Activated CD4-positive, alpha-beta T cell treated with anti-CD3 and anti-CD28 coated beads for 36 hours (primary cell): ENCODE measurements around the gene SEMA3E. TPM values are rescaled to one million over a fixed set of nuclear protein-coding genes. Genes with fewer than 3 reads are reported as not detected.

Source experiments
- ATAC-seq: fragments of 200-7000 bp; cut with Tn5 transposase; one replicate; pipeline ENCODE4 v1.10.0; 2021; ENCODE audit warnings: mild to moderate bottlenecking, moderate library complexity
- CTCF ChIA-PET: fragments of 350-600 bp; sonication (Branson Sonifier 250); formaldehyde crosslinking; loops from one replicate; lab custom pipeline; 2021; ENCODE audit warnings: antibody characterized with exemption; lab: Charles Lee
- POLR2A ChIA-PET: fragments of 350-600 bp; sonication (Branson Sonifier 250); formaldehyde crosslinking; loops from one replicate; lab custom pipeline; 2021; ENCODE audit warnings: antibody characterized with exemption, inconsistent platforms; lab: Charles Lee
- DNase-seq: peaks from one replicate; pipeline ENCODE4 v3.0.0-alpha.2; 2020
- H3K27ac Mint-ChIP-seq: one replicate; pipeline ENCODE4 v1.8.0; 2021; ENCODE audit warnings: mixed read lengths
- H3K27me3 Mint-ChIP-seq: one replicate; pipeline ENCODE4 v1.8.0; 2021; ENCODE audit warnings: mixed read lengths
- H3K36me3 Mint-ChIP-seq: one replicate; pipeline ENCODE4 v1.8.0; 2021; ENCODE audit warnings: low read depth, mixed read lengths
- H3K4me1 Mint-ChIP-seq: one replicate; pipeline ENCODE4 v1.8.0; 2021; ENCODE audit warnings: mixed read lengths
- H3K4me3 Mint-ChIP-seq: one replicate; pipeline ENCODE4 v1.8.0; 2021; ENCODE audit warnings: mild to moderate bottlenecking, moderate library complexity, mixed read lengths
- H3K9me3 Mint-ChIP-seq: one replicate; pipeline ENCODE4 v1.8.0; 2021; ENCODE audit warnings: low read depth, mixed read lengths
- intact Hi-C, 2 experiments: fragments of 100-400 bp; cut with DNase I in 1 of 2; cut with micrococcal nuclease in 1 of 2; formaldehyde crosslinking; loops; one replicate each; pipeline versions ENCODE4 v1.14.2 to v1.15.1; 2022 to 2024; cut with DNase I, micrococcal nuclease
- total RNA-seq, 2 experiments: library from RNA; stranded (reverse); gene quantifications; one replicate each; pipeline ENCODE4 v1.2.3, GENCODE V29; 2021

SEMA3E gene
- total RNA-seq, 2 experiments from 2014 or later, result not detected

DNA sequence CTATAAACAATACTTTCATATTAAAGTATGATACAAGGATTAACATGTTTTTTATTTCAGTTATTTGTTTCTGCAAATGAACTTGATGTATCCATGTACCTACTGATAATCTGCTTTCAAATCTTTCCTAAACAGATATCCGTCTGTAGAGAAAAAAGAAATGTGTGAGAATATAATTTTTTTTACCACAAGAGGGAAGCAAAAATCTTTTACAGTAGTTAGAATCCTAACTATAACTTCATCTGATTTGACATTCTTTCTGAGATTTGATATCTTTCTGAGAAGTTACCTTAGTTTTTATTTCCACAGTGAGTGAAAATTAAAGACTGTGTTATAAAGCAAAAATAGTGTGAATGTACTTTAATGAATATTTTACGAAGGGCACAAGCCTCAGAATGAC is 282.3 kb downstream of the SEMA3E start:
- Mint-ChIP-seq H3K27ac (no peak overlapping the region), H3K27me3 (no peaks in the 10 kb centered on the region), H3K4me3 (no peak overlapping the region), H3K36me3 (no peaks in the 10 kb centered on the region), H3K4me1 (no peaks in the 10 kb centered on the region), H3K9me3 (no peaks in the 10 kb centered on the region)
- CTCF ChIA-PET, result no interaction called here
- POLR2A ChIA-PET, result no interaction called here
- no peak for ATAC-seq
- intact Hi-C loops, result no loop called here
- no peak for DNase-seq

DNA sequence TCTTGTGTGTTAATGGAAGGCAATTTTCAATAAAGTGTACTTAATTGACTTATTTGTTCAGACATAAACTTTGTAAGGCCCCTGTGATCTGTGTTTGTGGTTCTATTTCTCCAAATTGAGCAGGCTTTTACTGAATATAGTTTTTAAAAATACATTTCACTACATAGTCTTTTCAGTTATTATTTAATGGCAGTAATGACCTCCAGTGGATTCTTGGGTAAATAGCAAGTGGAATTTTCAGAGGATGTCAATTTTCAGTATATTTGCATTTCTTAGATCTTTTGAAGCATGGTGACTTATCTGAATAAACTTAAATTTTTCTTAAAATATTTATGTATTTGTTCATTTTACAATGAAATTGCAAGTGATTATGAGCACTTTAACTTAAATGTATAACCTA is 283.2 kb downstream of the SEMA3E start:
- POLR2A ChIA-PET, result no interaction called here
- Mint-ChIP-seq H3K36me3 (no peaks in the 10 kb centered on the region), H3K4me3 (no peak overlapping the region), H3K4me1 (no peaks in the 10 kb centered on the region), H3K9me3 (no peaks in the 10 kb centered on the region), H3K27ac (no peak overlapping the region), H3K27me3 (no peaks in the 10 kb centered on the region)
- intact Hi-C loops, result no loop called here
- ATAC-seq, result no peak
- CTCF ChIA-PET, result no interaction called here
- no peak for DNase-seq

DNA sequence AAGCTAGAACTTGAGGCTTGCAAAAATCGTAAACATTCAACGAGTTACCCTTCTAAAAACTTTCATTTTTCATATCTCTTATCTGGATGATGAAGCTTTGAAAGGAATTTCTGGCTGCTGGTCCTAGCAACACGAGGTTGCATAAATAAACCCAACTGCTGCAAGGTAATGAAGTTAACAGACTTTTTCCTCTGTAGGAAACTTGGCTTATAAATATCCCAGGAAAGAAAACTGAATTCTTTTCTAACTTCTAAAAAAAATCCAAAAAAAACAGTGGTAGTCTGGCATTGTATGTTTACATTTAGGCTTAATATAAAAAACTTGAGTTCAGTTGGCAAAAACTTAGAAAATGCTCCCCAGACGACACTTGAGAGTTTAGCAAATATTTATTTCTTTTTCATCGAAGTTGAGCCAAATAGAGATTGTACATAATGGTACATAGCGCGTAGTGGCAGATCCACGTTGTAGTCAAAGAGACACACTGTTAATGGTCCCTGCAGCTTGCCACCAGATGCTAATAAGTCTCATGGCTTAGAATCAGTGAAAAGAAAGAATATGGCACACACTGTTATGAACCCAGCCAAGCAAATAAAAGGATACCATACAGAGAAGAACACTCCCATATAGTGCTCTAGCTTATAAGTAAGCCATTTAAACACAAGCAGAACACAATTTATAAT is 285.9 kb downstream of the SEMA3E start:
- ChIA-PET CTCF (no interaction called here), POLR2A (no interaction called here)
- Mint-ChIP-seq H3K27me3 (no peaks in the 10 kb centered on the region), H3K27ac (no peak overlapping the region), H3K36me3 (no peaks in the 10 kb centered on the region), H3K4me3 (no peak overlapping the region), H3K9me3 (no peaks in the 10 kb centered on the region), H3K4me1 (no peaks in the 10 kb centered on the region)
- ATAC-seq, result no peak
- no peak for DNase-seq
- intact Hi-C loops, result no loop called here

DNA sequence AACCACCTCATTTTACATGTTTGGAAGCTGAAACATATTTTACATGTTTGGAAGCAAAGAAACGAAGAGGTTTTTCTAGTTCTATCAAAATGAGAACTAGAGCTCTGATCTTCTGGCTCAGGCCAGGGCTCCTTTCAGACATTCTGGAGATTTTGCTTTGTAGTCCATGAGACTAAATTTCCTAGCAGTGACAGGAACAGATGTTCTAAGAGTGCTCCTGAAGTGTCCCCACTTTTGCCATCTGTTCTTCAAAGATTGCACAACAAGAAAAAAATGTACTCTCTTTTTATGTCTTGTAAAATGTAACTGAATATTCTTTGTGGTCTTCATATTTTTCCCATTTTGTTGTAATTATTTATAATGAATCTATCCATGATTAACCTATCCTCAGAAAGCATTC is 289.8 kb downstream of the SEMA3E start:
- ChIA-PET POLR2A (no interaction called here), CTCF (no interaction called here)
- H3K36me3 Mint-ChIP-seq, result no peaks in the 10 kb centered on the region
- no peak overlapping the region for H3K4me3 Mint-ChIP-seq
- H3K27ac Mint-ChIP-seq, result no peak overlapping the region
- DNase-seq, result no peak
- no peaks in the 10 kb centered on the region for H3K27me3 Mint-ChIP-seq
- no peak for ATAC-seq
- H3K9me3 Mint-ChIP-seq, result no peaks in the 10 kb centered on the region
- H3K4me1 Mint-ChIP-seq, result no peaks in the 10 kb centered on the region
- intact Hi-C loops, result no loop called here

DNA sequence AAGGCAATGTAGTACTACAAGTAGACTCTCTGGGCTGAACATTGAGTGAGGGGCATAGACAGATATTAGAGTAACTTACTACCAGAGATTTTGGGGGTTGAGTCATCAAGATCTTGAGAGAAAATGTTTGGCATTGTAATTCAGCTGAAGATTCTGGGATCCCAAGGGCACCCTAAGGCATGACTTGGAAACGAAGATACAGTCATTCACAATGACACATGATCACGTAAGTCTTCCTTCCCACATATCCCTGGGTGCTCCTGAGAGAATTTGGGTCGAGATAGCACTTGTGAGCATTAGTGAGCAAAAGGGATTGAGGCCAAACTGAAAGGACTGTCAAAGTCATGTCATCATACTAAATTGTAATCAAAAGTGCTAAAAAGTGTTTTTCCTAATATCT is 293.8 kb downstream of the SEMA3E start:
- Mint-ChIP-seq H3K36me3 (no peaks in the 10 kb centered on the region), H3K4me3 (no peak overlapping the region), H3K4me1 (no peaks in the 10 kb centered on the region), H3K27me3 (no peaks in the 10 kb centered on the region), H3K9me3 (peaks cover 3% of the 10 kb centered on the region), H3K27ac (no peak overlapping the region)
- intact Hi-C loops, result no loop called here
- CTCF ChIA-PET, result no interaction called here
- DNase-seq (no peak), ATAC-seq (no peak)
- POLR2A ChIA-PET, result no interaction called here

DNA sequence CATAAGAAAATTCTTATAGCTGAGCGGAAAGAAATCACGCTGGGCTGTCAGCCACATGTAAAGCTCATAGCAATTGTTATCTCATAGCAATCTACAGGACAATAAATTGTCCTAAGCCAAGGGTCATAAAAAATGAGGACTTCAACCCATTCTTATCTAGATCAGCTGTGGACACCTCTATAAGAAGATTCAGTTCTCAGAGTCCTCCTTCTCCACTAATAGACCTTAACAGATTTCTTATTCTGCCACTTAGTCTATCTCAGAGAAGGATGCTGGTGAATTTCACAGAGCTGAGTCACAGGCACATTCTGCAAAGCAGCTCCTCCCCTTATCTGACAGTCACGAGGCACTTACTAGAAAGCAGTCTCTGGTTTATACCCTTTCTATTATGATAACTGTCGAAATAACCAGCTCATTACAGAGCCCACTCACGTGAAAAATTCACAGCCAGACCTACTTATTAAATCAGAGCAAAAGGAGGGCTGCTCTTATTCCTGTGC is 300.9 kb downstream of the SEMA3E start:
- ATAC-seq (no peak), DNase-seq (no peak)
- ChIA-PET CTCF (no interaction called here), POLR2A (no interaction called here)
- H3K27ac Mint-ChIP-seq, result no peak overlapping the region
- H3K27me3 Mint-ChIP-seq, result no peaks in the 10 kb centered on the region
- H3K36me3 Mint-ChIP-seq, result no peaks in the 10 kb centered on the region
- H3K9me3 Mint-ChIP-seq, result peaks cover 15% of the 10 kb centered on the region
- intact Hi-C loops, result no loop called here
- H3K4me1 Mint-ChIP-seq, result no peaks in the 10 kb centered on the region
- no peak overlapping the region for H3K4me3 Mint-ChIP-seq

DNA sequence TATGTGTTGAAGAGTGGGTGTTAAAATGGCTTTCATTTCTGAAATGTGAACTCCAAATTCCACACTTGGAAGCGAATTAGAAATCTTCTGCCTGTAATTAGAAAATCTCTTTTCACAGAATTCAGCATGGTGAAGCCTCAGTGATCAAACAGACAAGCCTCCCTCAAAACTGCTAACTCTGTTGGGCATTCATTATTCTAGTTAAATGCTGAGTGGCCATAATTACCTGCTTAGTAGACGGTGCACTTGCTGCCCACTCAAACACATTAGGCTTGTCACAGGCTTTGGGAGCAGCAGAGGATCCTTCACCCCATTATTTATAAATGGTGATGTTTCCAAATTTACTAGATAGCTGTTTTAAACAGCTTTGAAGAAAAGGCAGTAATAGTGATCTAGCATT is 309.0 kb downstream of the SEMA3E start:
- no peaks in the 10 kb centered on the region for H3K4me1 Mint-ChIP-seq
- POLR2A ChIA-PET, result no interaction called here

DNA sequence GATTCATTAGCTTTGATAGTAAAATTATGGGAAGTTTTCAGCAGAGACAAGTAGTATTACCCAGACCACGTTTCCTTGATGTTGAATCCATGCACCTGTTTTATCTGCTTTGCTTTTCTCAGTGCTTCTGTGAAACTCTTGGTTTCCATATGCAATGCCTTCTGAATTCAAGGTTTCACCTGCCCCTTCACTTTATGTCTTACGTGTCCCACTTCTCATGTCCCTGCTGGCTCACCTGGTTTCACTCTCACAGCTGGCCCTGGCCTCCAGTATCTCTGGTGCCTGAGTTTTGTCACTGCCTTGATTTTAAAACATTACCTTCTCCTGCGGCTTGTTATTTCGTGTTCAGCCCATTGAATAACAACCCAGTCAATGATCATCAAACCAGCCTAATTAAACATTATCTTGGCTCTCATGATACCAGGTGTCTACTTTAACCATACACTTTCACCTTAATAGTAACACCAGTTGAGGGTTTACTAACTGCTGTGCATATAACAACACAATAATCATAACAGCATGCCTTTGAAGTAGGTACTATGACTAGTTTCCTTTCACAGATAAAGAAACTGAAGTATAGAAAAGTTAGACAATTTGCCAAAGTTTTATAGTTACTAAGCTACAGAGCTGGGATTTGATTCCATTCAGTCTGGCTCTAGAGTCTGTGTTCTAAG is 310.5 kb downstream of the SEMA3E start:
- H3K27me3 Mint-ChIP-seq, result no peaks in the 10 kb centered on the region
- H3K36me3 Mint-ChIP-seq, result no peaks in the 10 kb centered on the region
- intact Hi-C loops, result no loop called here
- H3K4me3 Mint-ChIP-seq, result no peak overlapping the region
- CTCF ChIA-PET, result no interaction called here
- ATAC-seq, result no peak
- DNase-seq, result no peak
- peaks cover 2% of the 10 kb centered on the region for H3K9me3 Mint-ChIP-seq
- POLR2A ChIA-PET, result no interaction called here
- no peaks in the 10 kb centered on the region for H3K4me1 Mint-ChIP-seq
- H3K27ac Mint-ChIP-seq, result no peak overlapping the region

More for the DNA sequence above, 309.0 kb downstream of the SEMA3E start:
- Mint-ChIP-seq H3K27ac (no peak overlapping the region), H3K27me3 (no peaks in the 10 kb centered on the region), H3K4me3 (no peak overlapping the region), H3K9me3 (peaks cover 2% of the 10 kb centered on the region), H3K36me3 (no peaks in the 10 kb centered on the region)
- CTCF ChIA-PET, result interaction anchor here (0.7 kb wide), 1 partner anchor 1756 kb away, joined by 4 read pairs; no protein-coding TSS in a partner anchor
- intact Hi-C loops, result no loop called here
- ATAC-seq (no peak), DNase-seq (no peak)

DNA sequence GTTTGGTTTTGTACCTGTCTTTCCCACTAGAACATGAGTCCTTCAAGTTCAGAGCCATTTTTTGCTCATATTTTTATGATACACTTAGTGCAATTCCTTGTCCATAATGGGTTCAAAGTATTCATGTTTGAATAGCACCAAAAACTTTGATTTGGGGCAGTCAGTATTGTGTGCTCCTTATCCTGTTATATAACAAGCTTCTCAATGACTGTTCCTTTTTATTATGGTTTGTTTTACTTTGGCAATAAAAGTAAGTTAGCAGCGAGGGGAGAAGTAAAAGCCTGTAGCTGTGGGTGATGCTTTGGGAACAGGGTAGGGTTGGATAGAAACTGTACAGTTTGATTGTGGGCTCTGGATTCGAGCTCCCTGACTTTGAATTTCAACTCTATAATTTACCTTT is 311.9 kb downstream of the SEMA3E start:
- CTCF ChIA-PET, result interaction anchor here (0.6 kb wide), 1 partner anchor 13 kb away, joined by 3 read pairs; no protein-coding TSS in a partner anchor
- Mint-ChIP-seq H3K9me3 (no peaks in the 10 kb centered on the region), H3K27me3 (no peaks in the 10 kb centered on the region), H3K4me3 (no peak overlapping the region), H3K4me1 (no peaks in the 10 kb centered on the region), H3K27ac (no peak overlapping the region), H3K36me3 (no peaks in the 10 kb centered on the region)
- ATAC-seq (no peak), DNase-seq (no peak)
- intact Hi-C loops, result no loop called here
- POLR2A ChIA-PET, result no interaction called here

DNA sequence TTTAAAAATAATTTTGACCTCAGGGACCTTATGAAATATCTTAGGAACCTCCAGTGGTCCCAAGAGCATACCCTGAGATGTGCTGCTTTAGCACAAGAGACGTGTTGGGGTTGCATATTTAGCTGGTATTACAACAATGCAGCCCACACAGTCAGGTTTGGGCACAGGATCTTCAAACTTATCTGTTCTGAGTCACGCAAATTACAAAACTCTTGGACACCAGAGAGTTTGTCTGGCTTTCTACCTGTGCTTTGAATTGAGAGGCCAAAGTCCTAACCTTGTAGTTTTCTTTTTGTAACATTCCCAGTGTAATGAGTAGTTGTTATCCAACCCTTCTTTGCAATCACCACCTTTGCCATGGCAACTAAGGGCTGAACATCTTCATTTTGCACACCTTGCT is 322.7 kb downstream of the SEMA3E start:
- CTCF ChIA-PET, result no interaction called here
- H3K9me3 Mint-ChIP-seq, result peaks cover 3% of the 10 kb centered on the region
- no peak for ATAC-seq
- H3K4me1 Mint-ChIP-seq, result no peaks in the 10 kb centered on the region
- H3K36me3 Mint-ChIP-seq, result no peaks in the 10 kb centered on the region
- no peak overlapping the region for H3K4me3 Mint-ChIP-seq
- POLR2A ChIA-PET, result no interaction called here
- intact Hi-C loops, result no loop called here
- DNase-seq, result no peak
- no peaks in the 10 kb centered on the region for H3K27me3 Mint-ChIP-seq
- H3K27ac Mint-ChIP-seq, result no peak overlapping the region

DNA sequence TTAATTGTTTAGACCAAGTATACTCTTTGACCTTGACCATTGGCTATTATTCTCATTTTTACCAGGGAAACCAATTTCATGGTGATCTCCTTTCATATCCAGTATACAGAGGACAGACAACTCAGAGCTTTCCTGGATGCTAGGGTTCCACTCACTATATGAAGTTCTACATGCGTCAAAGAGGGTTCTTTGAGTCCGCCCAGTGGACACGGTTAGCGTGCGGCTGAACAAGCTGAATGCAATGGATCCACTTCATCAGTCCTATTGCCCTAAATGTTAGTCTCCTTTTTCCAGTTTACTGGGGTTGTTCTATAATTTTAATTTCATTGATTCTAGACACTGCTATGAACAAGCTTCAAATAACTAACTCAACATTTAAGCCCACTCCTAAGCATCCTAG is 323.9 kb downstream of the SEMA3E start:
- Mint-ChIP-seq H3K9me3 (peaks cover 3% of the 10 kb centered on the region), H3K27me3 (no peaks in the 10 kb centered on the region), H3K4me1 (no peaks in the 10 kb centered on the region), H3K4me3 (no peak overlapping the region), H3K36me3 (no peaks in the 10 kb centered on the region), H3K27ac (no peak overlapping the region)
- ATAC-seq (no peak), DNase-seq (no peak)
- ChIA-PET POLR2A (no interaction called here), CTCF (no interaction called here)
- intact Hi-C loops, result no loop called here

DNA sequence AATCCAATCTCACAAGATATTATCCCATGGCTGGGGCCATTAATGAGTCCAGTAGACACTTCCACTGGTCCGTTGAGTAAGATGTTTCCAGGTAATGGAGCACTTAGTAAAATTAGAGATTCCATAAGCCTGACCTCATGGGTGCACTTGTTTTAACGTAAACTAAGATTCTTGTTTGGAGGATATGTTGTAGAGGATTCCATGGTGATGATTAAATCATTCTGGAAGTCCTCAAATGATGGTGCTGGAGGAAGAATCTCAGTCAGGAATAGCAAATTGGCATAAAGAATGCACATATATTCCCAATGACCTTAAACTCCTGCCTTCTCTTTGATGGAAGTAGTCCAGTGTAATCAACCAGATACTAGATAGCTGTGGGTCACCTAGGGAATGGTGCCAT is 324.3 kb downstream of the SEMA3E start:
- POLR2A ChIA-PET, result no interaction called here
- no peaks in the 10 kb centered on the region for H3K27me3 Mint-ChIP-seq
- ATAC-seq (no peak), DNase-seq (no peak)
- no peak overlapping the region for H3K27ac Mint-ChIP-seq
- intact Hi-C loops, result no loop called here
- no peak overlapping the region for H3K4me3 Mint-ChIP-seq
- no peaks in the 10 kb centered on the region for H3K4me1 Mint-ChIP-seq
- CTCF ChIA-PET, result no interaction called here
- H3K9me3 Mint-ChIP-seq, result peaks cover 3% of the 10 kb centered on the region
- H3K36me3 Mint-ChIP-seq, result no peaks in the 10 kb centered on the region
